ENCODE data around the gene NT5M.

NT5M gene

GRCh38 chr17:17303847-17304490, 796 bp downstream of the NT5M start:
- no peak for DNase-seq

GRCh38 chr17:17304521-17304985, 1.4 kb downstream of the NT5M start:
- DNase-seq: no peak

- no peak for DNase-seq
These were observed 2.2 kb downstream of the NT5M start for GRCh38 chr17:17305281-17305801.

GRCh38 chr17:17309356-17309755, 6.2 kb downstream of the NT5M start:
- DNase-seq: no peak

- DNase-seq: no peak
These were observed 10.3 kb downstream of the NT5M start for GRCh38 chr17:17313350-17313991.

- no peak for DNase-seq
These were observed 11.4 kb downstream of the NT5M start for GRCh38 chr17:17314501-17315071.

GRCh38 chr17:17315142-17315821, 12.1 kb downstream of the NT5M start:
- DNase-seq: no peak

GRCh38 chr17:17320188-17320910, 17.2 kb downstream of the NT5M start:
- no peak for DNase-seq

- DNase-seq: no peak
These were observed 17.7 kb downstream of the NT5M start for GRCh38 chr17:17320911-17321220.

- no peak for DNase-seq
These were observed 18.3 kb downstream of the NT5M start for GRCh38 chr17:17321356-17322025.

GRCh38 chr17:17322516-17323510, 19.6 kb downstream of the NT5M start:
- DNase-seq: no peak

GRCh38 chr17:17324616-17325015, 21.4 kb downstream of the NT5M start:
- no peak for DNase-seq

GRCh38 chr17:17325228-17325627, 22.1 kb downstream of the NT5M start:
- DNase-seq: no peak

- DNase-seq: no peak
These were observed 22.6 kb downstream of the NT5M start for GRCh38 chr17:17325816-17326215.

GRCh38 chr17:17326275-17326875, 23.2 kb downstream of the NT5M start:
- DNase-seq: no peak

- DNase-seq: no peak
These were observed 25.1 kb downstream of the NT5M start for GRCh38 chr17:17328251-17328650.

- DNase-seq: no peak
These were observed 38.3 kb downstream of the NT5M start for GRCh38 chr17:17341452-17341851.

GRCh38 chr17:17342242-17342945, 39.2 kb downstream of the NT5M start:
- no peak for DNase-seq

GRCh38 chr17:17343160-17343735, 40.1 kb downstream of the NT5M start:
- no peak for DNase-seq
